GM19328 (cell line): Measurements from ENCODE around the gene CTBP1.

Experiments
- ATAC-seq: cut with Tn5 transposase; IDR thresholded peaks from one replicate; pipeline ENCODE4 v1.9.1; 2021; ENCODE audit warnings: mild to moderate bottlenecking, moderate library complexity; ENCODE audit not compliant: unreplicated experiment

The CTBP1 gene

DNA sequence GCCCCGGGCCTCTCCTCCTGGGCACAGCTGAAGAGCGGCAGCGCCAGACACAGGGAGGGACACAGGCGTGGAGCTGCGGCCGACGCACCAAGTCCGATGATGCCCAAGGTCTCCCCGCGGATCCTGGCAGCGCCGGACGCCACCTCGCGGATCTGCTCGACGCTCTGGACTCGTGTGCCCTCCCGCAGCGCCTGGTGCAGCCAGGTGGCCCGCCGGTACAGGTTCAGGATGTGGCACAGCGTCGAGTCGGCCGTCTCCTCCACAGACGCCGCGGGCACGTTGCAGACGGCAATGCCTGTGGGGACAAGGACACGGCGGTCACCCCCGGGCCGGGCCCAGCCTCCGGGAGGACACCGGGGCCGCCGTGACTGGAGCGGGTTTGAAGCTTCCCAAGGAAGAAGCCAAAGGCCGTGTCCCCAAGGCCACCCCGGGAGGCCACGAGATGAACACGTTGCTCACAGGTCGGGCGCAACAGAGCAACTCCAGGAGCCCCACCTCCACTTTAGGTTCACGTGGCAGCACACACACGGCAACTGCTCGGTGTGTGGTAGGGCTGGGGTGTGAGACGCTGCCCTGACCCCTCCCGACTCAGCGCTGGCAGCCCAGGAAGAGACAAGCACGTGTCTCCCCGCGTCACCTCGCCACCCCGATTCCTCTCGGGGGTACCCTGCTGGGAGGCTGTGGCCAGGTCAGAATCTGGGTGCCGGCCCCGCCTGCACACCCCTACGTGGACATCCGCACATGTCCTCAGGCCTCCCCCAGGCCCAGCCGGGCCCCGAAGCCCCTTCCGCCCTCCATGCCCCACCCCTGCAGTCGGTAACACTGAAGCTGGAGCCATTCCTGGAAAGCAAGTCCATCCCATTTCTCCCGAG is 23.4 kb downstream of the CTBP1 start:
- no peak for ATAC-seq

DNA sequence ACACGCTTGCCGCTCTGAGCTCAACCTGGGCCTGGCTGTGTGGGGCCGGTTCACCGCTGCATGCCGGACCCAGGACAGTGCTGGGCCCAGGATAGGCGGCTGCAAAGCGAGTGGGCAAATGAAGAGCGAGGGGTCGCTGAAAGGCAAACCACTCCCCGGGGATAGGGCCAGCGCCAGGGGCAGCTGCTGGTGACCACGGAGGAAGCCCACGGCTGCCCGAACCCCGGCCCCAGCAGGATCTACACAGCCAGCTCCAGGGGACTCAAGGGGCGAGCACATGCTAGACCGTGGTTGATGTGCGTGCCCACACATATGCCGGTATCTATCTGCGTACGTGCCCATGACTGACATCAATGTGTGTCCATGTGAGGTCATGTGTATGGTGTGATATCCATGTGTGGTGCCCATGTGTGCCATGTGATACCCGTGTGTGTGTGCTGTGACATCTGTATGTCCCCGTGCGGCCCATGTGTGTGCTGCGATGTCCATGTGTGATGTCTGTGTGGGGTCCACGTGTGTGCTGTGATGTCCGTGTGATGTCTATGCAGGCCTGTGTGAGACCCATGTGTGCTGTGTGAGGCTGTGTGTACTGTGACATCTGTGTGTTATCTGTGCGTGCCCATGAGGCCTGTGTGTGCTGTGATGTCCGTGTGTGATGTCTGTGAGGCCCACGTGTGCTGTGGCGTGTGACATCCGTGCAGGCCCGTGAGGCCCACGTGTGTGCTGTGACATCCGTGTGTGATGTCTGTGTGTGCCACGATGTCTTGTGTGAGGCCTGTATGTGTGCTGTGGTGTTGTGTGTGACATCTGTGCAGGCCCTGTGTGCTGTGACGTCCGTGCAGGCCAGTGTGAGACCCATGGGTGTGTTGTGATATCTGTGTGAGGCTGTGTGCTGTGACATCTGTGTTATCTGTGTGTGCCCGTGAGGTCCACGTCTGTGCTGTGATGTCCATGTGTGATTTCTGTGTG is 24.8 kb downstream of the CTBP1 start:
- no peak for ATAC-seq

DNA sequence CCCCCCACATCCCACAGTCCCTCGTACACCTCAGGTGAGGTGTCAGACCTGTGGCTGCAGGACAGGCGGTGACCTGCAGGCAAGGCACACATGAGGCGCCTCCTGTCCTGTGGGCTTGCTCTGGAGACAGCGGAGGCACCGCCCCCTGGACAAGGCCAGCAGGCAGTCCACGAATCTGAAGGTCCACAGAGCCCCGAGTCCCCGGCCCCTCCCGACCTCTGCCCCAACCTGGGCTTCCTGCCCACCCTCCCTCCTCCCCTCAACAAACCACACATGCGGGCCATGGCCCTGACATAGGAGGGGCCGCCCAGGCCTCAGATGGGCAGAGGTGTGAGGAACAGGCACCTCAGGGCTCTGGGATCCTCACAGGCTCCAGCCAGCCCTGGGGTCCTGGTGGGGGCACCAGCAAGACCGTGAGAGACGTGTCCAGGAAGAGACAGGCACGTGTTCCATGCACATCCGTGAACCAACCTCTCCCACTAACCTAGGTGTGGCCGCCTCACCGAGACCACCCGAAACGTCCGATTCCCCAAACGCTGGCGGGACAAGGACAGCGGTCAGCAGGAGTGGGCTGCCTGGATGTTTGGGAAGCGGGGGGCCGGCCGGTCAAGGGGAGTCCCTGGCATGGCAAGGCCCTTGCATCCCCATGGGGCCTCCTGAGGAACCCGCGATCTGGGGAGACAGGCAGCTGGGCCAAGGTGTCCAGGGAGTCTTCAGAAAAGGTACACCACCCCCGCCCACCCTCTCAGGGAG is 25.8 kb downstream of the CTBP1 start:
- ATAC-seq: no peak

DNA sequence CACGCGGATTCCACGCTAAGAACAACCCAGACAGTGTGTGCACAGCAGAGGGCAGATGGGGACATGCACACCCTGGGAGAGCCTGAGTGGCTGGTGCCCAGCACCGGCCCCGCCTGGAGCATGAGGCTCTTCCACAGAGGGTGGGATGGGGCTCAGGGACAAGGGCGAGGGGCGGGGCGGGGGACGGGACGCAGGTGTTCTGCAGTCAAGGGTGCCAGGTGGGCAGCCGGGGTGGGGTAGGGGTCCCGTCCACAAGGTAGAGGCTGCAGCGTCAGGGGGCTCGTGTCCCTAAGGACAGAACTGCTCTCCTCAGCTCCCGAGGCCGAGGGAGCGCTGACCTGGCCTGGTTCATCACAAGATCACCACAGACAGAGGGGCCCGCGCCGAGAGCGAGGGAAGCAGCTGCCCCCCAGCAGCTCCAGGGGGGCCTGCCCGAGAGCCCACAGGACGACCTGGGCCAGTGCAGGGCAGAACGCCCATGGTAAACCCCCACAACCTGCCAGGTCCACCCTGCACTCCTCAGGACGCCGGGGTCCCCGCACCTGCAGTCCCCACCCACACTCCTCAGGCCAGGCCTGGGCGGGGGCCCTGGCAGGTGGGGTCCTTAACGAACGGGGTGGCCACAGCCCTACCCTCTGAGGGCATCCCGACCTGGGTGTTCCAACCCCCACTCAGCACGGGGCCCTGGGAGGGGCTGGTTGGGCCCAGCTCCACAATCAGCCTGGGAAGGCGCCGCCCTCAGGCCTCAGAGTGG is 26.7 kb downstream of the CTBP1 start:
- ATAC-seq: no peak

DNA sequence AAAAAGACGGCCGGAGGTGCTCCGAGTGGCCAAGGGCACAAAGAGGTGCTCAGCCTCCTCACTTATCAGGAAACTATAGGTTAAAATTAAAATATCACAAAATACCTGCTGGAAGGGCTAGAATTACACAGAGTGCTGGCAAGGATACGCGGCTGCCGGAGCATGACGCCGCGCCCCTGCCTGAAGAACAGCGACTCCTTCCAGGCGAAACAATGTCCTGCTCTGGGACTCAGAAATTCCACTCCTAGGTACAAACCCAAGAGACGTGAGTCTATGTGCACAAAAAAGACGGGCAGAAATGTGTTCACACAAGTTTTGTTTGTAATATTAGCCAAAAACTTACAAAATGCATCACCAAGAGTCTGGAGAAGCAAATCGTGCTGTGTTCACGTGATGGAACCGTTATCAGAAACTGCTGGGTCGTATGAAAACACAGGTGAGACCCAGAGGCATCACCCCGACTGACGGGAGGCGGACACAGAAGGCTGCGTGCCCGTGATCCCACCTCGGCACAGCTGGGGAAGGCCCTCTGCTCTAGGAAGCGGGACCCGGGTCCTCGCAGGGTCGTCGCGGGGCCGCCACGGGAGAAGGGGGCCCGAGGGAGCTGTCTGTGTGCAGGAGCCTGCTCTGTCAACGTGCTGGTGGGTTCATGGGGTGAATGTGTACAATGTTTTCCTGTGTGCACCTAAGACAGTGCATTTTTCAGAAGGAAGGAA is 27.6 kb downstream of the CTBP1 start:
- no peak for ATAC-seq

DNA sequence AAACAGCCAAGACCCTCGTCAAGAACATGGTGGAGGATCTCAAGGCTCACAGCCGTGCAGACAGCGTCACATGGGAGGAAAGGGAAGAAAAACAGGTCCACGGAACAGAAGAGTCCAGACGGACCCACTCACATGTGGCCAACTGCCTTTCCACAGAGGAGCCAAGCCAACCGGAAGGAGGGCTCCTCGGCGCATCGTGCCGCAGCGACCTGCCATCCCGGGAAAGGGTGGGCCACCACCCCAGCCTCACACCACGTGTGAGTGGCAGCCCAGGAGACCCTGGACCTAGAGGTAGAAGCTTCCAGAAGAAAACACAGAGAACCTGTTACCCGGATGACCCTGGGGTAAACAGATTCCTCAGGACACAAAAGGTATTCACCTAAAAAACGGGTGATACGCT is 28.4 kb downstream of the CTBP1 start:
- no peak for ATAC-seq

DNA sequence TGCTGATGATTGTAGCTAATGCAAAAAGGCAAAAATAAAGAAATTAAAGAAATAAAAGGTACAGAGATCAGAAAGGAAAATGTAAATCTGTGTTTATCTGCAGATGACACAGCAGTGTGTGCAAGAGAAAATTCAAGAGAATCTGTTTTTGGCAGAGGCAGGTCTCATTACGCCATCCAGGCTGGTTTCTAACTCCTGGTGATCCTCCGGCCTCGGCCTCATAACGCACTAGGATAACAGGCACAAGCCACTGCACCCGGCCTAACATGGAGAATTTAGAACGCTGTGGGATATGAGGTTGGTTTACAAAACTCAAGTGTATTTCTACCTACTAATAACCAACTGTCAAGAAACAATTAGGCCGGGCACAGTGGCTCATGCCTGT is 29.4 kb downstream of the CTBP1 start:
- no peak for ATAC-seq

DNA sequence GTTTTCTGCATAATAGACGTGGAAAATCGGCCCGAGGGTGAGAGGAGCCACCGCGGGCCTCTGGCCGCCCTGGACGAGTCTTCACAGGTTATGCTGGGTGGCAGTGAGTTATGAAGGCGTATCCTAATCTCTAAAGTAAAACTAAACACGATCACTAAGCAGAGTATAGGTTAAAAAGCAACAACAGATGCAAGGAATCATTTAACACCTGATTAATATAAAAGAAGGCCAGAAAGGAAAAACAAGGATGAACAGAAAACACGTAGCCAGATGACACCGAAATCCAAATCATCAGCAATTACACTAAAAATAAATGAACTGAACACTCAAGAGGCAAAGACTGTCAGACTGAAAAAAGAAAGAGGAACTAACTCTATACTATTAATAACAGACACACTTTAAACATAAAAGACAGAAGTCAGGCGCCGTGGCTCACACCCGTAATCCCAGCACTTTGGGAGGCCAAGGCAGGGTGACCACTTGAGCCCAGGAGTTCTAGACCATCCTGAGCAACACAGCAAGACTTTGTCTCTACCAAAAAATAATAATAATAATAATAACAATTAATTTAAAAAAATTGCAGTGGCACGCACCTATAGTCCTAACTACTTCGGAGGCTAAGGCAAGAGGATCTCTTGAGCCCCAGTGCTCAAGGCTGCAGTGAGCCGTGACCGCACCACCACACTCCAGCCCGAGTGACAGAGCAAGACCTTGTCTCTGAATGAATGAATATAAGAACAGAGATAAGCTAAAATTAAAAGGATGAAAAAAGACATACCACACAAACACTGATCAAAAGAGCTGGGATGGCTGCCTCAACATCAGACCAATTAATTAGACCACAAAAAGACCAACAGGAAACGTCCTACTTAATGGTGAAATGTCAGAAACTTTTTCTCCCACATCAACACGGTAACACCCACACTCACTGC is 30.0 kb downstream of the CTBP1 start:
- ATAC-seq: peak; percentile 68

DNA sequence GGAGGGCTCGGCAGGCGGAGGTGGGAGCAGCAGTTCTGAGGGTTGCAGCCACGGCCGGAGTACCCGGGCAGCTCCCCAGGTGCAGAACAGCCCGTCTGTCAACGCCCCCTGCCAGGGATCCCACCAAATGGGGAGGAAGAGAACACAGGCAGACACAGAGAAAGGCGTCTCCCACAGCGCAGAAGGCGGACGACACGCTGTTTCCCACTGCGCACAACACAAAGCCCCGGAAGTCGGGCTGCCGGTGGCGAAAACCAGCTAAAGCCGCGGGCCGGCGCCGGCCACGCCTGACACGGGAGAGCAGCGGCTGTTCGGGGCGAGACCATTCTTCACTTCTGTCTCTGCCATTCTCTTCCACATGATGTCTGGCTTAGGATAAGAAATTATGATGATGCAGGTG is 31.6 kb downstream of the CTBP1 start:
- ATAC-seq: no peak

DNA sequence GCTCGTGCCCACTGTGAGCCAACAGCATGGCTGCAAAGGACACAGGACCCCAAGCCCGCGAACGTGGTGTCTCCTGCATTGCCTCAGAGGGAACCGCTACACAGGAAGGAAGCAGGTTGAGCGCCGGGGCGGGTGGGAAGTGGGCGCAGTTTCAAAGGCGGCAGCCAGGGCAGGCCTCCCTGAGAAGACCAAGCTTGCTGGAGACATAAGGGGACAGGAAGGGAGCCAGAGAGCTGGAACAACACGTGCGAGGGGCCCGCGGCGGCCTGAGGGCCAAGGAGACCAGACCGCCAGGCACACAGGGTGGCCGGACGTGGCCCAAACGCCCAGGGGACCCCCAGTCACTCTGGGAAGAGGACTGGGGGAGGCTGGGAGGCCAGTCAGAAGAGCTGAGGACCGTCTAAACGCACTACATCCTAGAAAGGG is 32.0 kb downstream of the CTBP1 start:
- ATAC-seq: no peak

DNA sequence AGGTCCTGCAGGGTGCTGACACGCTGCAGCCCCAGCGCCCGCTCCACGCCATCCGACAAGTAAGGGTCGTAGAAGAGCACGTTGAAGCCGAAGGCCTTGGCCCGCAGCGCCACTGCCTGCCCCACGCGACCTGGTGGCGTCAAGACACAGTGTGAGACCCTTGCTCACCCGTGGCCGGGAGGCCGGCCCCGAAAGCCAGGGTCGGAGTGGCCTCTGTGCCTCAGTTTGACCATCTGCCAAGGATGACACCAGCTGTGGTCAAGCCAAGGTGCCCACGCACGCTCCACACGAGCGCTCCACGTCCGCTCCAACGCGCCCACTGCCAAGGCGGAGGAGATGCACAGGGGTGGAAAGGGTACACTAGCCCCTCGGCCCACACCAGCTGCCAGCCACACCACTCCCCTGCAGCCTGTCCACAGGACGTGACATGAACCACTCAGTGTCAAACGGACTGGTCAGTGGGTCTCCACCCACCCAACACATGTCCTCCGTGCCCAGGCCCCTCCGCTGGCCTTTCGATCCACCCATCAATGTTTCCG is 32.8 kb downstream of the CTBP1 start:
- ATAC-seq: no peak

DNA sequence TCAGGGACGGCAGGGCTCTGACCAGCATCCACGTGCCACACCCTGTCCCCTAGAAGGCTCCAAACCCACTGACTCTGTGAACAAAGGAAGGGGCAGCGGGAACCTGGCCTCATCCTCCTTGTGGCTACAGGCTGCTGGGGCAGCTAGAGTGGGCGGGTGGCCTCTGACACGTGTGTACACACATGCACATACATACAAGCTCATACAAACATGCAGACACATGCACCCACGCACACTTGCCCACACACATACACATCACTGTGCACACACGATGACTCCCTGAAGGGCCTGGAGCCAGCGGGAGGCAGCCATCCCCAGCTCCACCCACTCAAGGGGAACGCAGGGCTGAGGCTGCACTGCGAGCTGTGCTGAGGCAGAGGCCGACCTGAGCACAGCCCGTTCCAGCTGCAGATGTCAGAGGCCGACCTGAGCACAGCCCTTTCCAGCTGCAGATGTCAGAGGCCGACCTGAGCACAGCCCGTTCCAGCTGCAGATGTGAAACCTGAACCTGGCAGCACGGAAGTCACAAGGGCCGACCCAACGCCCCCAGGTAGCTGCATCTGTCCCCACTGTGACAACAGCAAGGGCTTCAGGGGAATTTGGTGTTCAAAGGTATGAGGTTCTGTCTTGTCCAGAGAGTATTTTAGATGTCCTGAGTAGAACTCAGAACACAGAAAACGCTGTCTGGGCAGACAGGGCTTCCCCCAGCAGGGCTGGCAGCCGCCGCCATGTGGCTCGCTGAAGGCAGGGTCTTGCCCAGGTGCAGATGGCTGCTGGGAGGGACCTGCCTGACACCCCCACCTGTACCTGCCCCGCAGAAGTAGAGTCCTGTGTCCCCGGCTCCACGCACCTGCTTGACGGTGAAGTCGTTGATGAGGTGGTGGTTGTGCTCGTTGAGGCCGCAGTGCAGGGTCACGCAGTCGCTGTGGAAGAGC is 33.5 kb downstream of the CTBP1 start:
- ATAC-seq: no peak

DNA sequence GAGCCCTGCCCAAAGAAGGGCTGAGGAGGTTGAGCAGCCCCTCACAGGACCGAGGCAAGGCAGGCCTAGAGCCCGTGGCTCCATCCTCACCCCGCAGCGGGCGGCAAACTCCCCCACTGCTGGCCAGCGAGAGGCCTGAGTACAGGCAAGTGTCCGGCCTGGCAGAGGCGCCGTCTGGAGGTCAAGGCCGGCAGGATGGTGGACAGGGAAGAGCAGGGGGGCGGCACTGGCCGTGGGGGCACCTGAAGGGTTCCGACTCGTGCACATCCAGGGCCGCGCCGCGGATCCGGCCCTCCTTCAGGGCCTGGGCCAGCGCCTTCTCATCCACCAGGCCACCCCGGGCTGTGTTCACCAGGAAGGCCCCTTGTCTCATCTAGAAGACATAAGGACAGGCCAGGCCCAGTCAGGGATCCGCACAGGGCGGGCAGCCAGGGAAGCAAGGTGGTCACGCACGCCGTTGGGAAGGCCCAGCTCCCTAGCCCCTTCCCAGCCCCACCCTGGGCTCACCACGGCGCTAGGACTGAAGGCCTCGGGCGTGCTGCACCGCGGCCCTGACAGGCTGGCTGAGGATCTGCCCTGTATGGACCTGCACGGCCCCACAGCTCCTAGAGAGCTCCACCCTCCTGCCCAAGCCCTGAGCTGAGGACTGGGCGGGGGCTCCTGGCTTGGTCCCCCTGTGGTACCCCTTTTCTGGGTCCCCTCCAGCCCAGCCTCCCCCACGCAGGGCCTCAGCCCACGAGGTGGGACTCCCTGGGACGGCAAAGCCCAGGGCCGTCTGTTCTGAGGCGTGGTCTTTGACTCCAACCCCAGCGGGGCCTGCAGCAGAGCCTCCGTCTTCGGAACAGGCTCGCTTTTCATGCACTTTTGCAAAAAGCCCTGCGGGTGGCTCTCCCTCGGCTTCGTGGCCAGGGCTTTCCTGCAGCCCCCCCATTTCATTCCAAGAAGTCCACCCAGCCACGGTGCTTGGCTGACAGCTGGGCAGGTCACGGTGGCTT is 34.5 kb downstream of the CTBP1 start:
- ATAC-seq: no peak

DNA sequence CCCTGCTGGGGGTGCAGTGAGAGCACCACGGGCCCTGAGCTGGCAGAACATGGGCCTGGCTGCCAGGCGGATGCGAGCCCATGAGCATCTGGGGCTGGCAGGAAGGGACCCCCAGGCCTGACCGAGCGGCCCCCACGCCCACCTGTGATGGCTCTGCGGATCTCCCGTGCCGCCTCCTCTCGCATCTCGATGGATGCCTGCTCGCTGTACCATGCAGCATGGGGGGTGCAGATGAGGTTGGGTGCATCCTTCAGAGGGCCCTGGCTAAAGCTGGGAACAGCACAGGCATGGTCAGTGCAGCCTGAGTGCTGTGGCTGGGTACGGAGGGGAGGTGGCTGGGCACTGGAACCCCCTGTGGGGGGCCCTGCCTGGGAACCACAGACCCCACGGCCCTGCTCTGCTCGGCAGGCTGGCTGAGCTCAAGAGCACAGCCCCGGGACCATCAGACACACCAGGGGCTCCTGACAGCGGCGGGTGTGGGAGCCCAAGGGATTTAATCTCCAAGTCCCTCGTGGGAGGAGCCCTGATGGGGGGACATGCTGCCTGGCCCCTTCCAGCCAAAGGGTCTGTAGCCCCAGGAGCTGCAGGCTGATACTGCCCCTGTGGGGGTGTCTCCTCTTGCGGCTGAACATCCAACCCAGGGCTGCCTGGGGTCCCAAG is 35.5 kb downstream of the CTBP1 start:
- no peak for ATAC-seq

DNA sequence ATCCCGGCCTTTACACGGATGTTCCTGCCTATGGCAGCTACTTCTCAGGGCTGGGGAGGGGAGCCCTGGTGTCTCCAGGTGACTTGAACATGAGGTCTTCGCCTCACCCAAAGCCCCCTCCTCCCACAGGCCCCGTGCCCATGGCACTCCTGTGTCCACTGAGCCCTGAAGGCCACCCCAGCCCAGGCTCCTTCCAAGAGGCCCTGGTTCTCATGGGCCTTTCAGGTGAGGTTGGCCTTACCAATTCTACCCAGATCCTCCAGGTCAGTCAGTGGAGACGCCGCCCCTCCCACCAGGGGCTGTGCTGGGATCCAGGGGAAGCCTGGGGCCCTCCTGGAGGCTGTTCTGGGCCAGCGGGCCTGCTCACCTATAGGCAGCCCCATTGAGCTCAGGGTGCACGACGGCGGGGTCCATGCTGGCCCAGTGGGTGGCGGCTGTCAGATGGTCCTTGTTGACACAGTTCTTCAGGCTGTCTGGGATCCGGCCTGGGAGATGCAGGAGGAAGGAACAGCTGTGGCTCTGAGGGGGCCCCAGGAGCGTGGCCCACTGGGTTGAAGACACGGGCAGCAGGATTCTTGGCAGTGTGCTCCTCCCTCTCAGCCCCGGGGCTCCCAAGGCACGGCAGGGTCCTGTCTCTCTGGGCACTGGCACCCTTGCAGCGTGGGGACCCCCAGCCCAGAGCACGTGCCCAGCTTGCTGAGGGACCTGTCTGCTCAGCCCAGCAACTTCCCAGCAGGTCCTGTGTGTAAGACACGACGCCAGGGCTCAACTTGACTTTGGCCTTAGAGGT is 36.2 kb downstream of the CTBP1 start:
- no peak for ATAC-seq
